H9 (cell line): ENCODE data around the gene PGA3. TPM values are rescaled to one million over a fixed set of nuclear protein-coding genes. Genes with fewer than 3 reads are reported as not detected.

Experiments used
- DNase-seq: peaks from one replicate; pipeline ENCODE4 v3.0.0-alpha.2; 2017
- H2AFZ ChIP-seq: one replicate; pipeline ENCODE4 v1.6.1; 2013; ENCODE audit warnings: mild to moderate bottlenecking, low read length, control low read depth, moderate library complexity
- H2AK5ac ChIP-seq: 2 replicates; pipeline ENCODE4 v1.6.1; 2013; ENCODE audit warnings: low read length, control low read depth, mixed read lengths; ENCODE audit not compliant: insufficient read length
- H2BK120ac ChIP-seq: one replicate; pipeline ENCODE4 v1.6.1; 2013; ENCODE audit warnings: low read depth, mild to moderate bottlenecking, low read length, control low read depth, inconsistent platforms; ENCODE audit not compliant: poor library complexity, severe bottlenecking
- H2BK12ac ChIP-seq: 2 replicates; pipeline ENCODE4 v1.6.1; 2013; ENCODE audit warnings: low read length, control low read depth, mixed read lengths, low read depth; ENCODE audit not compliant: insufficient read length
- H2BK15ac ChIP-seq: 2 replicates; pipeline ENCODE4 v1.6.1; 2013; ENCODE audit warnings: low read depth, low read length, control low read depth
- H2BK20ac ChIP-seq: one replicate; pipeline ENCODE4 v1.6.1; 2013; ENCODE audit warnings: low read depth, mild to moderate bottlenecking, low read length, control low read depth, inconsistent platforms; ENCODE audit not compliant: poor library complexity, severe bottlenecking
- H2BK5ac ChIP-seq: 2 replicates; pipeline ENCODE4 v1.6.1; 2013; ENCODE audit warnings: low read length, control low read depth, mixed read lengths; ENCODE audit not compliant: insufficient read length
- H3K14ac ChIP-seq: 2 replicates; pipeline ENCODE4 v1.6.1; 2013; ENCODE audit warnings: low read length, control low read depth; ENCODE audit not compliant: insufficient read depth
- H3K18ac ChIP-seq: 2 replicates; pipeline ENCODE4 v1.6.1; 2013; ENCODE audit warnings: low read depth, mild to moderate bottlenecking, mixed read lengths, low read length, control low read depth; ENCODE audit not compliant: insufficient read length
- H3K23ac ChIP-seq: 2 replicates; pipeline ENCODE4 v1.6.1; 2013; ENCODE audit warnings: low read length, control low read depth, mixed read lengths, low read depth; ENCODE audit not compliant: insufficient read length
- H3K23me2 ChIP-seq: 2 replicates; pipeline ENCODE4 v1.6.1; 2013; ENCODE audit warnings: low read depth, mild to moderate bottlenecking, mixed read lengths, low read length, control low read depth; ENCODE audit not compliant: insufficient read length, poor library complexity, severe bottlenecking
- H3K27ac ChIP-seq: 2 replicates; pipeline ENCODE4 v1.5.1; 2013; ENCODE audit warnings: low read length, control low read depth, mixed read lengths, low read depth; ENCODE audit not compliant: insufficient read length
- H3K27me3 ChIP-seq: 2 replicates; pipeline ENCODE4 v1.6.1; 2013; ENCODE audit warnings: low read length, control low read depth, inconsistent platforms; ENCODE audit not compliant: insufficient read depth
- H3K4ac ChIP-seq: 2 replicates; pipeline ENCODE4 v1.6.1; 2013; ENCODE audit warnings: low read depth, mild to moderate bottlenecking, control low read depth, inconsistent platforms, low read length, moderate library complexity
- H3K4me1 ChIP-seq: 2 replicates; pipeline ENCODE4 v1.6.1; 2013; ENCODE audit warnings: low read length, control low read depth, inconsistent platforms; ENCODE audit not compliant: insufficient read depth
- H3K4me2 ChIP-seq: 2 replicates; pipeline ENCODE4 v1.6.1; 2013; ENCODE audit warnings: low read length, control low read depth, mixed read lengths; ENCODE audit not compliant: insufficient read length, insufficient read depth
- H3K56ac ChIP-seq: 2 replicates; pipeline ENCODE4 v1.6.1; 2013; ENCODE audit warnings: low read depth, mild to moderate bottlenecking, mixed read lengths, low read length, control low read depth; ENCODE audit not compliant: insufficient read length
- H3K79me1 ChIP-seq: 2 replicates; pipeline ENCODE4 v1.6.1; 2013; ENCODE audit warnings: low read depth, mild to moderate bottlenecking, moderate library complexity, low read length, control low read depth, inconsistent platforms; ENCODE audit not compliant: insufficient read depth, poor library complexity, severe bottlenecking
- H3K79me2 ChIP-seq: 2 replicates; pipeline ENCODE4 v1.6.1; 2013; ENCODE audit warnings: low read length, control low read depth, inconsistent platforms; ENCODE audit not compliant: insufficient read depth
- H3K9ac ChIP-seq: 2 replicates; pipeline ENCODE4 v1.6.1; 2013; ENCODE audit warnings: low read length, control low read depth, mixed read lengths; ENCODE audit not compliant: insufficient read length; ENCODE audit errors: extremely low read depth
- H3K9me3 ChIP-seq: one replicate; pipeline ENCODE4 v1.6.1; 2013; ENCODE audit warnings: low read depth, low read length, inconsistent platforms; ENCODE audit not compliant: control insufficient read depth
- H3T11ph ChIP-seq: one replicate; pipeline ENCODE4 v1.6.1; 2013; ENCODE audit warnings: mild to moderate bottlenecking, low read length, control low read depth, inconsistent platforms
- H4K20me1 ChIP-seq: one replicate; pipeline ENCODE4 v1.6.1; 2013; ENCODE audit not compliant: control insufficient read depth, insufficient read length, insufficient read depth
- H4K5ac ChIP-seq: 2 replicates; pipeline ENCODE4 v1.6.1; 2013; ENCODE audit warnings: low read depth, mild to moderate bottlenecking, mixed read lengths, low read length, control low read depth; ENCODE audit not compliant: insufficient read length
- H4K8ac ChIP-seq: replicated peaks from 2 replicates; pipeline ENCODE4 v1.6.1; 2013; ENCODE audit warnings: low read length, control low read depth, mixed read lengths, low read depth; ENCODE audit not compliant: insufficient read length
- H4K91ac ChIP-seq: 2 replicates; pipeline ENCODE4 v1.6.1; 2013; ENCODE audit warnings: low read depth, mild to moderate bottlenecking, moderate library complexity, mixed read lengths, low read length, control low read depth; ENCODE audit not compliant: insufficient read length
- H3K27ac Mint-ChIP-seq, 3 experiments: 2 replicates in 2 of 3; 3 replicates in 1 of 3; pipeline ENCODE4 v1.8.0; 2020 to 2021; ENCODE audit warnings: mixed read lengths in 3 of 3, mild to moderate bottlenecking in 1 of 3, moderate library complexity in 1 of 3
- H3K27me3 Mint-ChIP-seq: 2 replicates; pipeline ENCODE4 v1.8.0; 2021; ENCODE audit warnings: low read depth, mild to moderate bottlenecking, moderate library complexity, mixed read lengths
- H3K36me3 Mint-ChIP-seq, 3 experiments: 2 replicates in 2 of 3; 3 replicates in 1 of 3; pipeline ENCODE4 v1.8.0; 2020 to 2021; ENCODE audit warnings: low read depth in 3 of 3, mixed read lengths in 3 of 3; ENCODE audit not compliant: insufficient read depth in 1 of 3
- H3K4me1 Mint-ChIP-seq, 2 experiments: 2 replicates each; pipeline ENCODE4 v1.8.0; 2020; ENCODE audit warnings: mixed read lengths in 2 of 2
- H3K4me3 Mint-ChIP-seq, 2 experiments: 2 replicates in 1 of 2; 3 replicates in 1 of 2; pipeline ENCODE4 v1.8.0; 2020 to 2021; ENCODE audit warnings: mild to moderate bottlenecking in 2 of 2, mixed read lengths in 2 of 2, moderate library complexity in 1 of 2
- H3K9me3 Mint-ChIP-seq, 2 experiments: 2 replicates in 1 of 2; 3 replicates in 1 of 2; pipeline ENCODE4 v1.8.0; 2020; ENCODE audit warnings: mild to moderate bottlenecking in 2 of 2, mixed read lengths in 2 of 2, moderate library complexity in 1 of 2
- WGBS: extraction: QIAGEN DNeasy Blood & Tissue Kit; methylation state at CpG from one replicate; pipeline ENCODE4 v1.1.7; 2013; ENCODE audit warnings: missing lambda C conversion rate, low lambda C conversion rate, mixed read lengths; ENCODE audit not compliant: insufficient read length; ENCODE audit errors: extremely low coverage; 5-methylcytosine and 5-hydroxymethylcytosine counted together
- total RNA-seq: library from RNA; stranded (reverse); gene quantifications from 2 replicates; pipeline ENCODE4 v1.2.1, GENCODE V29; 2021
- TF ChIP-seq, protein P1 (sequence below): fragments of 200-600 bp; sonication (generic); conservative IDR thresholded peaks from 3 replicates; pipeline ENCODE4 v1.8.0; 2021; ENCODE audit warnings: antibody characterized with exemption, mild to moderate bottlenecking

The PGA3 gene
- total RNA-seq, 1 experiment from 2014 or later, result not detected

DNA sequence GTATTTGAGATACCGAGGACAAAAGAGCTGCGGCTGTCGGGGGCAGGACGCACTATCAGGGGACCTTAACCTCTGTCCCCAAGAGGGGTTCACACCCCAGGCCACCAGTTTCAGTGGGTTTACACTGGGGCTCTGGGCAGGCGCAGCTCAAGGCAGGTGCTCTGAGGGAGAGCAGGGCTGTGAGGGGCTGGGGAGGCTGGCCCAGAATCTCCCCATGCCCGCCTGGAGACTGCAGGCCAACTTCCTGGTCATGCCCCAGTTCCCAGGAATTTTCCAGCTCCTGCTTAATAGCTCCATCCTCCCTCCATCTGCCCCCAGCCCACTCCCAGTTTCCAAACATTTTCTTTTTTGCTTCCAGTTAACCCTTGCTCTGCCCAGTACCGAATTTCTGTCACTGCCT is 7.6 kb upstream of the PGA3 start:
- Histone ChIP-seq H3K4me2 (no peak overlapping the region), H4K20me1 (no peaks in the 10 kb centered on the region), H3K4me1 (no peaks in the 10 kb centered on the region; the same call in 1 of the 2 replicates), H2BK120ac (no peak overlapping the region), H3K4ac (no peak overlapping the region), H2BK5ac (no peak overlapping the region), H3K56ac (no peak overlapping the region), H3K18ac (no peak overlapping the region), H2BK20ac (no peak overlapping the region), H3K9me3 (no peaks in the 10 kb centered on the region), H4K8ac (no peak overlapping the region), H4K5ac (no peak overlapping the region), H3K27me3 (no peaks in the 10 kb centered on the region), H2AFZ (no peak overlapping the region), H3K27ac (no peak overlapping the region), H2BK15ac (no peak overlapping the region), H3K79me1 (no peaks in the 10 kb centered on the region), H3T11ph (no peak overlapping the region), H3K14ac (no peak overlapping the region), H3K23ac (no peak overlapping the region), H2BK12ac (no peak overlapping the region), H4K91ac (no peak overlapping the region), H3K23me2 (no peaks in the 10 kb centered on the region), H3K9ac (no peak overlapping the region), H2AK5ac (no peak overlapping the region), H3K79me2 (no peaks in the 10 kb centered on the region)
- Mint-ChIP-seq H3K27ac (no peak overlapping the region), H3K27me3 (peaks cover 2% of the 10 kb centered on the region), H3K4me3 (peak overlapping the region in 1 of 2 experiments; percentile 40; a peak in 1 of 5 replicates), H3K4me1 (peaks cover 0 to 8% of the 10 kb centered on the region in 2 experiments; a peak in 2 of 4 replicates), H3K9me3 (peaks cover 5 to 10% of the 10 kb centered on the region in 2 experiments; a peak in 2 of 5 replicates), H3K36me3 (no peaks in the 10 kb centered on the region; a peak in 1 of 7 replicates)
- TF ChIP-seq, protein P1, sequence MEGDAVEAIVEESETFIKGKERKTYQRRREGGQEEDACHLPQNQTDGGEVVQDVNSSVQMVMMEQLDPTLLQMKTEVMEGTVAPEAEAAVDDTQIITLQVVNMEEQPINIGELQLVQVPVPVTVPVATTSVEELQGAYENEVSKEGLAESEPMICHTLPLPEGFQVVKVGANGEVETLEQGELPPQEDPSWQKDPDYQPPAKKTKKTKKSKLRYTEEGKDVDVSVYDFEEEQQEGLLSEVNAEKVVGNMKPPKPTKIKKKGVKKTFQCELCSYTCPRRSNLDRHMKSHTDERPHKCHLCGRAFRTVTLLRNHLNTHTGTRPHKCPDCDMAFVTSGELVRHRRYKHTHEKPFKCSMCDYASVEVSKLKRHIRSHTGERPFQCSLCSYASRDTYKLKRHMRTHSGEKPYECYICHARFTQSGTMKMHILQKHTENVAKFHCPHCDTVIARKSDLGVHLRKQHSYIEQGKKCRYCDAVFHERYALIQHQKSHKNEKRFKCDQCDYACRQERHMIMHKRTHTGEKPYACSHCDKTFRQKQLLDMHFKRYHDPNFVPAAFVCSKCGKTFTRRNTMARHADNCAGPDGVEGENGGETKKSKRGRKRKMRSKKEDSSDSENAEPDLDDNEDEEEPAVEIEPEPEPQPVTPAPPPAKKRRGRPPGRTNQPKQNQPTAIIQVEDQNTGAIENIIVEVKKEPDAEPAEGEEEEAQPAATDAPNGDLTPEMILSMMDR, result no peak
- no peak for DNase-seq
- no CpG with 5 or more reads among the region's 7 CpGs for WGBS
